ENCODE data around the gene NUDT3. TPM values are rescaled to one million over a fixed set of nuclear protein-coding genes. Genes with fewer than 3 reads are reported as not detected.

NUDT3 gene
- total and polyA plus RNA-seq, 9 of the 15 experiments (the other 6 are each of a cell fraction or from before 2014, with no cell fraction given): 5.4 to 81.2 (median 56.4) TPM

DNA sequence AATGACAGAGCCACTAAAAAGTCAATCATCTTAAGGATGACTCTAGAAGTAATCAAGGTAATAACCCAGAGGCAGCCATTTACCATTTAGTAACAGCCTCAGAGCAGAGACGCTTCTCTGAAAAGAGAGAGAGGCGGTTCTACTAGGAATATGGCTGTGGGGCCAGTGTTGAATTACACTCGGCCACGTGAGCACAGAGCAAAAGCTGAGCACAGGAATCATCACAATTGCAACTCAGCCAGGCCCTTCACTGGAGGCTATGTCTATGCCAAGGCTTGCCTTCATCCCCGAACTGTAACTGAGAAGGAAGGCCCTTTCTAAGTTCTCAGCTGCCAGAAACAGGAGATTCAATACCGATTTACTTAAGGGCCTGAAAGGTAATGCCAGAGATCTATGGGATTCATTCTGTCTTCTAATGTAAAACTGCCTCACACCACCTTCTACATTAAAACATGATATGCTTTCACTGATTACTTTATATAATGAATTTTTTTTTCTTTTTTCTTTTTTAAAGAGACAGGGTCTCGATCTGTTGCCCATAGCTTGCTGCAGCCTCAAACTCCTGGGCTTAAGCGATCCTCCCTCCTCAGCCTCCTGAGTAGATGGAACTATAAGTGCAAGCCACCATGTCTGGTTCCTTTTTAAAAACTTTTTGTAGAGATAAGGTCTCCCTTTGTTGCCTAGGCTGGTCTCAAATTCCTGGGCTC, 67.6 kb downstream of the NUDT3 start (continued):
- TF ChIP-seq PHF20 (IDR thresholded peaks at IDR 0.05; ENCODE audit: partially characterized antibody) (no peak), SETDB1 (IDR thresholded peaks at IDR 0.05; ENCODE audit: low read length) (no peak), ZNF589 (CRISPR knock-in tag; IDR thresholded peaks at IDR 0.05; ENCODE audit: low read depth) (no peak), NFE2L1 (tag; IDR thresholded peaks at IDR 0.05; ENCODE audit: borderline replicate concordance, low read depth) (no peak), HDGF (IDR thresholded peaks at IDR 0.05) (no peak), ZNF717 (CRISPR knock-in tag; IDR thresholded peaks at IDR 0.05) (no peak), EGR1 (conservative IDR thresholded peaks at IDR 0.05) (no peak), ETV1 (tag; conservative IDR thresholded peaks at IDR 0.05; ENCODE audit: low read depth) (no peak), LEF1 (IDR thresholded peaks at IDR 0.05) (no peak), PRMT5 (CRISPR knock-in tag; IDR thresholded peaks at IDR 0.05) (no peak), RBM17 (IDR thresholded peaks at IDR 0.05; ENCODE audit: borderline replicate concordance, low read depth, low read length) (no peak), ZKSCAN1 (IDR thresholded peaks at IDR 0.05; ENCODE audit: low read depth, low read length) (no peak), GABPA (tag; conservative IDR thresholded peaks at IDR 0.05; ENCODE audit: low read depth) (no peak), NCOA1 (IDR thresholded peaks at IDR 0.05; ENCODE audit: low read depth) (no peak), HDAC6 (IDR thresholded peaks at IDR 0.05; ENCODE audit: low read depth, low read length) (no peak), SIX5 (IDR thresholded peaks at IDR 0.05; ENCODE audit: borderline replicate concordance in 1 of 2, insufficient read depth in 1 of 2, low read depth in 1 of 2, low read length in 2 of 2) (no peak), HMG20A (CRISPR knock-in tag; conservative IDR thresholded peaks at IDR 0.05) (no peak), POLR2B (IDR thresholded peaks at IDR 0.05; ENCODE audit: low read depth, partially characterized antibody) (peak; percentile 18)
- TF ChIP-seq, protein P1, sequence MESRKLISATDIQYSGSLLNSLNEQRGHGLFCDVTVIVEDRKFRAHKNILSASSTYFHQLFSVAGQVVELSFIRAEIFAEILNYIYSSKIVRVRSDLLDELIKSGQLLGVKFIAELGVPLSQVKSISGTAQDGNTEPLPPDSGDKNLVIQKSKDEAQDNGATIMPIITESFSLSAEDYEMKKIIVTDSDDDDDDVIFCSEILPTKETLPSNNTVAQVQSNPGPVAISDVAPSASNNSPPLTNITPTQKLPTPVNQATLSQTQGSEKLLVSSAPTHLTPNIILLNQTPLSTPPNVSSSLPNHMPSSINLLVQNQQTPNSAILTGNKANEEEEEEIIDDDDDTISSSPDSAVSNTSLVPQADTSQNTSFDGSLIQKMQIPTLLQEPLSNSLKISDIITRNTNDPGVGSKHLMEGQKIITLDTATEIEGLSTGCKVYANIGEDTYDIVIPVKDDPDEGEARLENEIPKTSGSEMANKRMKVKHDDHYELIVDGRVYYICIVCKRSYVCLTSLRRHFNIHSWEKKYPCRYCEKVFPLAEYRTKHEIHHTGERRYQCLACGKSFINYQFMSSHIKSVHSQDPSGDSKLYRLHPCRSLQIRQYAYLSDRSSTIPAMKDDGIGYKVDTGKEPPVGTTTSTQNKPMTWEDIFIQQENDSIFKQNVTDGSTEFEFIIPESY (CRISPR knock-in tag; IDR thresholded peaks at IDR 0.05): peak; percentile 29; the same call in 1 of the 2 replicates
- TF ChIP-seq, protein P2, sequence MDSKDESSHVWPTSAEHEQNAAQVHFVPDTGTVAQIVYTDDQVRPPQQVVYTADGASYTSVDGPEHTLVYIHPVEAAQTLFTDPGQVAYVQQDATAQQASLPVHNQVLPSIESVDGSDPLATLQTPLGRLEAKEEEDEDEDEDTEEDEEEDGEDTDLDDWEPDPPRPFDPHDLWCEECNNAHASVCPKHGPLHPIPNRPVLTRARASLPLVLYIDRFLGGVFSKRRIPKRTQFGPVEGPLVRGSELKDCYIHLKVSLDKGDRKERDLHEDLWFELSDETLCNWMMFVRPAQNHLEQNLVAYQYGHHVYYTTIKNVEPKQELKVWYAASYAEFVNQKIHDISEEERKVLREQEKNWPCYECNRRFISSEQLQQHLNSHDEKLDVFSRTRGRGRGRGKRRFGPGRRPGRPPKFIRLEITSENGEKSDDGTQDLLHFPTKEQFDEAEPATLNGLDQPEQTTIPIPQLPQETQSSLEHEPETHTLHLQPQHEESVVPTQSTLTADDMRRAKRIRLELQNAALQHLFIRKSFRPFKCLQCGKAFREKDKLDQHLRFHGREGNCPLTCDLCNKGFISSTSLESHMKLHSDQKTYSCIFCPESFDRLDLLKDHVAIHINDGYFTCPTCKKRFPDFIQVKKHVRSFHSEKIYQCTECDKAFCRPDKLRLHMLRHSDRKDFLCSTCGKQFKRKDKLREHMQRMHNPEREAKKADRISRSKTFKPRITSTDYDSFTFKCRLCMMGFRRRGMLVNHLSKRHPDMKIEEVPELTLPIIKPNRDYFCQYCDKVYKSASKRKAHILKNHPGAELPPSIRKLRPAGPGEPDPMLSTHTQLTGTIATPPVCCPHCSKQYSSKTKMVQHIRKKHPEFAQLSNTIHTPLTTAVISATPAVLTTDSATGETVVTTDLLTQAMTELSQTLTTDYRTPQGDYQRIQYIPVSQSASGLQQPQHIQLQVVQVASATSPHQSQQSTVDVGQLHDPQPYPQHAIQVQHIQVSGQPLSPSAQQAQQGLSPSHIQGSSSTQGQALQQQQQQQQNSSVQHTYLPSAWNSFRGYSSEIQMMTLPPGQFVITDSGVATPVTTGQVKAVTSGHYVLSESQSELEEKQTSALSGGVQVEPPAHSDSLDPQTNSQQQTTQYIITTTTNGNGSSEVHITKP (IDR thresholded peaks at IDR 0.05; ENCODE audit: partially characterized antibody): peak; percentile 26
- TF ChIP-seq, protein P3, sequence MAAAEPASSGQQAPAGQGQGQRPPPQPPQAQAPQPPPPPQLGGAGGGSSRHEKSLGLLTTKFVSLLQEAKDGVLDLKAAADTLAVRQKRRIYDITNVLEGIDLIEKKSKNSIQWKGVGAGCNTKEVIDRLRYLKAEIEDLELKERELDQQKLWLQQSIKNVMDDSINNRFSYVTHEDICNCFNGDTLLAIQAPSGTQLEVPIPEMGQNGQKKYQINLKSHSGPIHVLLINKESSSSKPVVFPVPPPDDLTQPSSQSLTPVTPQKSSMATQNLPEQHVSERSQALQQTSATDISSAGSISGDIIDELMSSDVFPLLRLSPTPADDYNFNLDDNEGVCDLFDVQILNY (CRISPR knock-in tag; IDR thresholded peaks at IDR 0.05): no peak
- TF ChIP-seq, protein P4, sequence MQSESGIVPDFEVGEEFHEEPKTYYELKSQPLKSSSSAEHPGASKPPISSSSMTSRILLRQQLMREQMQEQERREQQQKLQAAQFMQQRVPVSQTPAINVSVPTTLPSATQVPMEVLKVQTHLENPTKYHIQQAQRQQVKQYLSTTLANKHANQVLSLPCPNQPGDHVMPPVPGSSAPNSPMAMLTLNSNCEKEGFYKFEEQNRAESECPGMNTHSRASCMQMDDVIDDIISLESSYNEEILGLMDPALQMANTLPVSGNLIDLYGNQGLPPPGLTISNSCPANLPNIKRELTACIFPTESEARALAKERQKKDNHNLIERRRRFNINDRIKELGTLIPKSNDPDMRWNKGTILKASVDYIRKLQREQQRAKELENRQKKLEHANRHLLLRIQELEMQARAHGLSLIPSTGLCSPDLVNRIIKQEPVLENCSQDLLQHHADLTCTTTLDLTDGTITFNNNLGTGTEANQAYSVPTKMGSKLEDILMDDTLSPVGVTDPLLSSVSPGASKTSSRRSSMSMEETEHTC (IDR thresholded peaks at IDR 0.05): no peak
